ENCODE data around the gene SNAPC2. TPM values are rescaled to one million over a fixed set of nuclear protein-coding genes. Genes with fewer than 3 reads are reported as not detected.
"Not testable (repeated sequence)": the region's sequence is repeated elsewhere in the genome, so short reads cannot be mapped to it uniquely, and the experiment has no call there.

The SNAPC2 gene
- total and polyA plus RNA-seq, 7 donors: 11.6 to 31.2 (median 20.3) TPM

DNA sequence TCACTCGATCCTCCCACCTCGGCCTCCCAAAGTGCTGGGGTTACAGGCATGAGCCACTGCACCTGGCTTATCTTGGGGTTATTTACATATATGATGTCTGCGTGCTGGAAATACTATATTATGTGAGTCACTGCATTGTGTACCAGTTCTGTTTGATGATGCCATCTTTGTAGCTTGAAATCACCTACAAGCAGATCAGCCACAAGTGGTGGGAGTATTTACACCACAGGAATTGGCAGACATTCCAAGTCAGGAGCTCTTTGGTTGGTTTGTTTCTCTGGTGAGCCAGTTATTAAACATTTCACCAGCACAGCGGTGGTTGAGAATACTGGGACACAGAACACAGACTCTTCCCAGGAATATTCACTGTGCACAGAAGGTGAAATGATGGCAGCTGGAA, 27.8 kb downstream of the SNAPC2 start:
- intact Hi-C loops (cut with DNase I): no loop called here
- peaks cover 3 to 16% (median 10%) of the 10 kb centered on the region in 4 donors for H3K4me1 ChIP-seq
- TF ChIP-seq POLR2A (IDR thresholded peaks at IDR 0.05): no peak
- TF ChIP-seq, protein P1, sequence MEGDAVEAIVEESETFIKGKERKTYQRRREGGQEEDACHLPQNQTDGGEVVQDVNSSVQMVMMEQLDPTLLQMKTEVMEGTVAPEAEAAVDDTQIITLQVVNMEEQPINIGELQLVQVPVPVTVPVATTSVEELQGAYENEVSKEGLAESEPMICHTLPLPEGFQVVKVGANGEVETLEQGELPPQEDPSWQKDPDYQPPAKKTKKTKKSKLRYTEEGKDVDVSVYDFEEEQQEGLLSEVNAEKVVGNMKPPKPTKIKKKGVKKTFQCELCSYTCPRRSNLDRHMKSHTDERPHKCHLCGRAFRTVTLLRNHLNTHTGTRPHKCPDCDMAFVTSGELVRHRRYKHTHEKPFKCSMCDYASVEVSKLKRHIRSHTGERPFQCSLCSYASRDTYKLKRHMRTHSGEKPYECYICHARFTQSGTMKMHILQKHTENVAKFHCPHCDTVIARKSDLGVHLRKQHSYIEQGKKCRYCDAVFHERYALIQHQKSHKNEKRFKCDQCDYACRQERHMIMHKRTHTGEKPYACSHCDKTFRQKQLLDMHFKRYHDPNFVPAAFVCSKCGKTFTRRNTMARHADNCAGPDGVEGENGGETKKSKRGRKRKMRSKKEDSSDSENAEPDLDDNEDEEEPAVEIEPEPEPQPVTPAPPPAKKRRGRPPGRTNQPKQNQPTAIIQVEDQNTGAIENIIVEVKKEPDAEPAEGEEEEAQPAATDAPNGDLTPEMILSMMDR (IDR thresholded peaks at IDR 0.05): no peak
- TF ChIP-seq EP300 (IDR thresholded peaks at IDR 0.05): no peak
- no peak for TF ChIP-seq POLR2AphosphoS5 (IDR thresholded peaks at IDR 0.05)

DNA sequence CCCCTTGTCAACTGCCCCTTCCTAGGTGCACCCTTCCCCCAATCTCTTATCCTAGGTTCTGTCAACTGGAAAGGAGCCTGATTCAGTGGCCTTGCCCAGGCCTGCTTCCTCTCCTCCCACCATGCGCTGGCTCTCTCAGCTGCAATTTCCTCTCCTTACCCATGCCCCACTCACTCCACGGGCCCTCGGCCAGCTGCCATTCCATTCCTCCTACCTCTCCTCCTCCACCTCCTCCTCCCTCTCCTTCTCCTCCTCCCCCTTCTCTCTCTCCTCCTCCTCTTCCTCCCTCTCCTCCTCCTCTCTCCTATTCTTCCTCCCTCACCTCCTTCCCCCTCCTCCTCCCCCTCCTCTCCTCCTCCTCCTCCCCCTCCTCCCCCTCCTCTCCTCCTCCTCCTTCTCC, 32.9 kb downstream of the SNAPC2 start:
- TF ChIP-seq POLR2A (IDR thresholded peaks at IDR 0.05): no peak
- no peak for TF ChIP-seq POLR2AphosphoS5 (IDR thresholded peaks at IDR 0.05)
- no peak for TF ChIP-seq EP300 (IDR thresholded peaks at IDR 0.05)
- TF ChIP-seq, protein P1 (IDR thresholded peaks at IDR 0.05): no peak
- H3K27me3 ChIP-seq: no peaks in the 10 kb centered on the region
- DNase-seq: no peak
- WGBS, 2 donors: 31 to 36% methylated on average over 3 of the region's 3 CpGs
- no peaks in the 10 kb centered on the region for H3K9me3 ChIP-seq
- intact Hi-C loops (cut with DNase I): no loop called here
- H3K36me3 ChIP-seq: no peaks in the 10 kb centered on the region
- no peak overlapping the region for H3K27ac ChIP-seq
- H3K4me1 ChIP-seq: peaks cover 0 to 4% (median 0%) of the 10 kb centered on the region in 4 donors
- H3K4me3 ChIP-seq: no peak overlapping the region

More for the DNA sequence above, 27.8 kb downstream of the SNAPC2 start:
- WGBS, 2 donors: 92 to 93% methylated on average over 4 of the region's 4 CpGs
- no peaks in the 10 kb centered on the region for H3K9me3 ChIP-seq
- no peaks in the 10 kb centered on the region for H3K27me3 ChIP-seq
- no peaks in the 10 kb centered on the region for H3K36me3 ChIP-seq
- no peak for DNase-seq
- H3K4me3 ChIP-seq: no peak overlapping the region
- no peak overlapping the region for H3K27ac ChIP-seq

DNA sequence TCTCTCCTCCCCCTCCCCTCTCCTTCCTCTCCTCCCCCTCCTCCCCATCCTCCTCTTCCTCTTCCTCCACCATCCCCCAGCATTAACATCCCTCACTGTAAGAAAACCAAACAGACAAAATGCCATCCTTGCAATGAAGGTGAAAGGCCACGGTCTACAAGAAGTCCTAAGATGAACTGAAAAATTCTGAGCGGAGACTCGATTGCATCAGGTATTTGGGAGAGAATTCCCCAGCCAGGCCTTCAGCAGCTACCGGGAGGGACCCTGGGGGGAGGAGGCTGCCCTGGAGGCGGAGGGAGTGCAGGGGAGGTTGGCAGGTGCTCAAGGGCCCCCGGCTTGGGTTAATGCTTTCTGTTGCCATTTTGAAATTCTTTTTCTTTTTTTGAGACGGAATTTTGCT, 33.4 kb downstream of the SNAPC2 start:
- WGBS, 2 donors: 84 to 88% methylated on average over 7 of the region's 7 CpGs
- no peaks in the 10 kb centered on the region for H3K27me3 ChIP-seq
- DNase-seq: no peak
- TF ChIP-seq POLR2AphosphoS5 (IDR thresholded peaks at IDR 0.05) (no peak), POLR2A (IDR thresholded peaks at IDR 0.05) (no peak), EP300 (IDR thresholded peaks at IDR 0.05) (no peak)
- TF ChIP-seq, protein P1 (IDR thresholded peaks at IDR 0.05): no peak
- intact Hi-C loops (cut with DNase I): no loop called here
- no peaks in the 10 kb centered on the region for H3K36me3 ChIP-seq
- no peaks in the 10 kb centered on the region for H3K9me3 ChIP-seq
- H3K4me3 ChIP-seq: no peak overlapping the region
- H3K4me1 ChIP-seq: peaks cover 0 to 4% (median 0%) of the 10 kb centered on the region in 4 donors
- H3K27ac ChIP-seq: no peak overlapping the region

DNA sequence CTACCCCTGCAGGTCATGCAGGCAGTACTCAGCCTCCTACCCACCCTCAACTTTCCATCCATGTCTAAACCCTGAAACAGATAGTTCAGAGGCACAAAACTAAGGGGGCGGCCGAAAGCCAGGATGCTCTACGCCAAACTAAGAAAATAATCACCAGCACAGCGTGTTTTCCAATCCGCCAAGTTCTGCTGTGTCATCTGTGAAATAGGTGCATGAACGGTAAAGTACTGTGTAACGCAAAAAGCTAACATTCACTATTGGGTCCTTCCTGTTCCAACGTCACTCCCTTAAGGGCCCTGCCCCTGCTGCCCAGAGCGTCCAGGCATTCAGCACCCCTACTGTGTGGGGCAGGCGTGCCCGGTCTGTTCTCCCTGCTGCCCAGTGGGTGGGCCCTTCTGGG, 35.6 kb downstream of the SNAPC2 start:
- intact Hi-C loops (cut with DNase I): no loop called here
- Histone ChIP-seq H3K4me3 (no peak overlapping the region), H3K36me3 (peaks cover 0 to 8% (median 3%) of the 10 kb centered on the region in 4 donors), H3K27ac (no peak overlapping the region), H3K9me3 (no peaks in the 10 kb centered on the region), H3K27me3 (no peaks in the 10 kb centered on the region), H3K4me1 (peaks cover 0 to 4% (median 0%) of the 10 kb centered on the region in 4 donors)
- no peak for DNase-seq
- TF ChIP-seq, protein P1 (IDR thresholded peaks at IDR 0.05): no peak
- no peak for TF ChIP-seq POLR2A (IDR thresholded peaks at IDR 0.05)
- TF ChIP-seq EP300 (IDR thresholded peaks at IDR 0.05): no peak
- TF ChIP-seq POLR2AphosphoS5 (IDR thresholded peaks at IDR 0.05): no peak
- 89 to 91% methylated on average over 11 of the region's 11 CpGs for WGBS, 2 donors

DNA sequence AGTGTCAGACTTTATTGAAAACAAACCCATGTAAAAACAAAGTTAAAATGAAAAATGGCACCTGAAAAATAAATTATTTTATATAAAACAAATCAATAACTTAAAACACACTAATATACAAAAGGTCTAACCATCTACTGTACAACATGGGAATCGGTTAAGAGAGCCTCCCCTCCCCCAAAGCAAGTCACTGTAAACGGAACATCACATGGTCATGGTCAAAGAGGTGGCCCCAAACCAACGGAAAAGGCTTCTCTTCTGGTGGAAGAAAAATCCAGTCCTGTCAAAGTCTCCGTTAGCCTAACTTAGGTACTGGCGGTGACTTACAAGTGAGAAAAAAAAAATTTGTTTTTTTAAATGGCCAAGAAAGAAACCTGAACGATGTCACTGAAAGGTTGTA, 39.1 kb downstream of the SNAPC2 start:
- Histone ChIP-seq H3K36me3 (peaks cover 13 to 43% (median 22%) of the 10 kb centered on the region in 4 donors), H3K4me3 (no peak overlapping the region), H3K4me1 (no peaks in the 10 kb centered on the region), H3K27me3 (no peaks in the 10 kb centered on the region), H3K9me3 (no peaks in the 10 kb centered on the region), H3K27ac (no peak overlapping the region)
- WGBS, 2 donors: 50 to 75% methylated on average over 6 of the region's 6 CpGs
- no peak for DNase-seq
- TF ChIP-seq EP300 (IDR thresholded peaks at IDR 0.05): no peak
- no peak for TF ChIP-seq POLR2A (IDR thresholded peaks at IDR 0.05)
- TF ChIP-seq, protein P1 (IDR thresholded peaks at IDR 0.05): no peak
- no peak for TF ChIP-seq POLR2AphosphoS5 (IDR thresholded peaks at IDR 0.05)
- intact Hi-C loops (cut with DNase I): no loop called here

DNA sequence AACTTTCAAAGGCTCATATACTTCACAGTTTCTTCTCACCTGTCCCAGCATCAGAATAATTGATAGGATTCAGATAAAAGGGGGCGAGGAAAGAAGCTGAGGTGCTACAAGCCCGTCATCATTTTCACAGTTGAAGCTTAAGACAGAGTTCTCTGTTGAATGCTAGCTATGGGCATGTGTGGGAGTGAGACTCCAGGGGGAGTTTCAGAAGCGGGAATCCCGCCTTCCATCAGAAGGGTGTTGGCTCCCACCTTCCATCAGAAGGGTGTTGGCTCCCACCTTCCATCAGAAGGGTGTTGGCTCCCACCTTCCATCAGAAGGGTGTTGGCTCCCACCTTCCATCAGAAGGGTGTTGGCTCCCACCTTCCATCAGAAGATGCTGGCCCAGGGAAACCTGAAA, 40.9 kb downstream of the SNAPC2 start:
- H3K9me3 ChIP-seq; intact Hi-C loops (cut with DNase I); H3K4me3 ChIP-seq; DNase-seq; H3K27me3 ChIP-seq; H3K27ac ChIP-seq; H3K4me1 ChIP-seq: not testable (repeated sequence)
- peaks cover 19 to 62% (median 33%) of the 10 kb centered on the region in 4 donors for H3K36me3 ChIP-seq
- 94 to 95% methylated on average over 4 of the region's 4 CpGs for WGBS, 2 donors
